ENCODE measurements around the gene RPP25.

Gene RPP25

DNA sequence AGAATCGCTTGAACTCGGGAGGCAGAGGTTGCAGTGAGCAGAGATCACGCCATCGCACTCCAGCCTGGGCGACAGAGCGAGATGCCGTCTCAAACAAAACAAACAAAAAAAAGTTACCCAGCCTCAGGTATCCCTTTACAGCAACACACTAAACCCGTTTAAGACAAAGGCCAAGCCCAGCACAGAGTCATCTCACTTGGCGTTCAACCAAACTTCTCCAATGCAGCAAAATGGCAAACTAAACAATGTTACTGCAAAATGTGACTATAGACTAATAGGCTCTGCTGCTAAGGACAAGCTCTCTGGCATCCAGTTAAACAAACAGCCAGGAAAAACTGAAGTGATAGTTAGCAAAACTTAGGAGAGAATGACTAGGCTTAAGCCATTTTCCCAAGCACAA, 43.5 kb downstream of the RPP25 start:
- DNase-seq, result no peak

DNA sequence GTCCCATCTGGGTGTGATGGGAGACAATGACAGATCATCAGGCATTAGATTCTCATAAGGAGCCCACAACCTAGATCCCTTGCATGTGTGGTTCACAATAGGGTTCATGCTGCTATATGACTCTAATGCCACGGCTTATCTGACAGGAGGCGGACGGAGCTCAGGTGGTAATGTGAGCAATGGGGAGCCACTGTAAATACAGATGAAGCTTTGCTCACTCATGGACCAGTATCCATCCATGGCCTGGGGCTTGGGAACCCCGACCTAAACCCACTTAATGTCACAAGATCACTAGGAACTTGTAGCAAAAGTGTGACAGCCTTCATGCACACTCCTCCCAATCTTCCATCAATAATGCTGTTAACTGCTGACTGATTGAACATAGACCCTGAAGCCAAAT, 47.9 kb downstream of the RPP25 start:
- no peak for DNase-seq

DNA sequence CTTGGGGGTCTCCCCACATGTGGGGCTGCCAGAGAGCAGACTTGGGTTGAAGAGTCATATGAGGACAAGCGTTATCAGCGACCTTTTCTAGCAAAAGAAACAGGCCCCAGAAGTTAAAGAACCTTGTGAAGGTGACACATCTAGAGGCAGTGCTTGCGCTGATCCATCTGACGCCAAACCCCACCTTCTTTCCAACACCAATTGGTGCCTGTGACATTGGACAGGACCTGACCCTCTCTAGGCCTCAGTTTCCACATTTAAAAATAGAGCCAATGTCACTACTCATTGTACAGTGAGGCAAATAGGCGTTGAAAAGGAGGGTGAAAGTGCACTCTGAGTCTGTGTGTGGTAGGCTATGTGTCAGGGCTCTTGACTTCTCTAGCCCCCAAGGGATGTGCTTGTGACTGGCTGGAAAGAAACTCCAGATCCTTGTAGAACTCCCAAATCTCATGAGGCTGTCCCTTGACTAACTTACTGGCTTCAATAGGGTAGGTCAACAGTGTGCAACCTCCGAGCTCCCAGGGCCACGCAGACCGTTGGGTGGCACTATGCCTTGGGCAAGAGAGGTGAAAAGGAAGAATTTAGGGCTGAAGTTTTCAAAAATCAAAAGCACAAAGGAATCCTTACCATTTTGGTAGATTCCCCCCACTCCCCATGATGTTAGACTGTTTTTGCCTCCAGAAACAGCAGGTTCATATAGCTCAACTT, 49.3 kb downstream of the RPP25 start:
- no peak for DNase-seq

DNA sequence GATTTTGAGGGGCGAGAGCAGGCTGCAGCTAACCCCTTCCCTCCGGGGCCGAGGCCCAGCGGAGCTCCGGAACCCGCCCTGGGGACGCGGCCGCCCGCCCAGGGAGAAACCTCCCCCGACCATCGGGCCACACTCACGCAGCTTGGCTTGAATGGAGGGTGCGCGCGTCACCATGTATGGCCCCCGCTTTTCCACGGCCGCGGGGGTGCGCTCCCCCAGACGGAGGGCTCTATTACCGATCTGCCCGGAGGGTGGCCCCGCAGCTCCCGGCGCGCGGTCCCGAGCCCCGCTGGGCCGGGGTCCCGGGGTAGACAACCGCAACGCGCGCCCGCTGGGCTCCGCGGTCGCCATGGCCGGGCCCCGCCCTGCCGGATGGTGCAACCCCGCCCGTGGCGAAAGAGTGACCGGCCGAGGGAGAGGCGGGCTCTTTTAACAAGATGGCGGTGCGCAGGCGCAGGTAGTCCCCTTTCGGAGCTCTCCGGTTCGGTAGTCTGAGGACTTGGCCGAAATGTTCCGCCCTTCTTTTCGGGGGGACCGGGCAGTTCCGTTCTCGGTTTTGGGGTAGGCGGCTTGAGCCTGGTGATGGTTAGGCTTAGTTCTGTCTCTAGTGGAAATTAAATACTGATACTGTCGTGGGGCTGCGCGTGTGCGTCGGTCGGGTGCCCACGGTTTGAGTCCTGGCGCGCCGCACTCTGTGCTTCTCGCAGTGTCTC, 50.0 kb downstream of the RPP25 start, which contains the start of gene FAM219B:
TSS of gene FAM219B (minus strand) at position 402 of the 713 bp plus-strand sequence. CDS start at position 351, 51 bp downstream.
- DNase-seq, result peak; percentile 76

DNA sequence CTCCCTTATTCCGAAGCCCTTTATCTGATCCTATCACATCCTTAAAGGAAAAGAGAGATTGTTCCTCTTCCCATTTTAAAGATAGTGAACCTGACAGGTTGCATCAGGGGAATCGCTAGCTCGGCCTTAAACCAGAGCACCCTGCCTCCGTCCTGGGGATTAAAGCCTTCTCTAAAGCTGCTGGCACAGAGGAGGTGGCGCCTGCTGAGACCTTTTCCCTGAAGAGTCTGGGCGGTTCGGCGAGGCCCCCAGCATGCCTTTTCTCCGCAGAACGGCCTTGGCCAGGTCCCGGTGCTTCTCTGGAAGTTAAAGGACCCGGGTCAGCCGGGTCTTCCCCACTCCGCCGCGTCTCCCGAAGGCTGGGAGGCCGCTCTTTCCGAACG, 50.5 kb downstream of the RPP25 start:
- DNase-seq, result peak; percentile 40
